SK-N-SH treated with all-trans-retinoic acid at 6 μM for 48 hours (cell line): ENCODE data around the gene GJA3.

Experiments
- ATAC-seq: fragments of 200-7000 bp; cut with Tn5 transposase; 3 replicates; pipeline ENCODE4 v1.9.1; 2020; ENCODE audit warnings: mild to moderate bottlenecking, moderate library complexity
- ARNTL ChIP-seq: fragments of 450-650 bp; formaldehyde crosslinking; IDR thresholded peaks from 2 replicates; pipeline ENCODE4 v1.5.0; 2020; ENCODE audit warnings: low read depth, mild to moderate bottlenecking, moderate library complexity, borderline replicate concordance
- CSDC2 ChIP-seq: fragments of 250-450 bp; sonication (Bioruptor Pico); IDR thresholded peaks from 2 replicates; pipeline ENCODE4 v1.5.0; 2020; ENCODE audit warnings: mild to moderate bottlenecking, moderate library complexity
- ESRRG ChIP-seq: fragments of 250-450 bp; sonication (Bioruptor Pico); IDR thresholded peaks from 2 replicates; pipeline ENCODE4 v1.6.1; 2021; ENCODE audit warnings: mild to moderate bottlenecking
- GLIS3 ChIP-seq: fragments of 250-450 bp; sonication (Bioruptor Pico); IDR thresholded peaks from 2 replicates; pipeline ENCODE4 v1.5.0; 2020; ENCODE audit warnings: mild to moderate bottlenecking, moderate library complexity
- ISL1 ChIP-seq: fragments of 250-450 bp; sonication (Bioruptor Pico); IDR thresholded peaks from 2 replicates; pipeline ENCODE4 v2.1.2; 2022; ENCODE audit warnings: mild to moderate bottlenecking, moderate library complexity
- RARB ChIP-seq: fragments of 250-450 bp; sonication (Bioruptor Pico); IDR thresholded peaks from 2 replicates; pipeline ENCODE4 v1.8.0; 2021; ENCODE audit warnings: mild to moderate bottlenecking, moderate library complexity
- SNAI2 ChIP-seq: fragments of 250-450 bp; sonication (Bioruptor Pico); IDR thresholded peaks from 2 replicates; pipeline ENCODE4 v1.5.0; 2020; ENCODE audit warnings: mild to moderate bottlenecking, moderate library complexity
- TCF4 ChIP-seq: fragments of 250-450 bp; sonication (Bioruptor Pico); IDR thresholded peaks from 2 replicates; pipeline ENCODE4 v1.8.0; 2021; ENCODE audit warnings: mild to moderate bottlenecking, moderate library complexity, borderline replicate concordance
- ZC3H10 ChIP-seq: fragments of 250-450 bp; sonication (Bioruptor Pico); IDR thresholded peaks from 2 replicates; pipeline ENCODE4 v1.5.1; 2021; ENCODE audit warnings: mild to moderate bottlenecking, moderate library complexity
- ZFP3 ChIP-seq: fragments of 250-450 bp; sonication (Bioruptor Pico); IDR thresholded peaks from 2 replicates; pipeline ENCODE4 v1.5.0; 2020; ENCODE audit warnings: mild to moderate bottlenecking, moderate library complexity
- ZFP30 ChIP-seq: fragments of 450-650 bp; formaldehyde crosslinking; IDR thresholded peaks from 2 replicates; pipeline ENCODE4 v1.5.0; 2022; ENCODE audit warnings: mild to moderate bottlenecking, moderate library complexity
- ZNF70 ChIP-seq: fragments of 450-650 bp; formaldehyde crosslinking; IDR thresholded peaks from 2 replicates; pipeline ENCODE4 v1.5.0; 2020; ENCODE audit warnings: mild to moderate bottlenecking, moderate library complexity
- ZNF8 ChIP-seq: fragments of 450-650 bp; formaldehyde crosslinking; IDR thresholded peaks from 2 replicates; pipeline ENCODE4 v1.5.0; 2020; ENCODE audit warnings: mild to moderate bottlenecking, moderate library complexity
- TF ChIP-seq, protein P1 (sequence below): fragments of 250-450 bp; sonication (Bioruptor Pico); IDR thresholded peaks from 2 replicates; pipeline ENCODE4 v1.8.0; 2021; ENCODE audit warnings: low read depth, mild to moderate bottlenecking, moderate library complexity, borderline replicate concordance
- TF ChIP-seq, protein P2 (sequence below): fragments of 250-450 bp; sonication (Bioruptor Pico); IDR thresholded peaks from 2 replicates; pipeline ENCODE4 v1.5.1; 2021; ENCODE audit warnings: mild to moderate bottlenecking, moderate library complexity
- TF ChIP-seq, protein P3 (sequence below): fragments of 250-450 bp; sonication (Bioruptor Pico); IDR thresholded peaks from 2 replicates; pipeline ENCODE4 v1.8.0; 2020; ENCODE audit warnings: mild to moderate bottlenecking, moderate library complexity, borderline replicate concordance
- TF ChIP-seq, protein P4 (sequence below): fragments of 250-450 bp; sonication (Bioruptor Pico); IDR thresholded peaks from 2 replicates; pipeline ENCODE4 v1.5.0; 2020; ENCODE audit warnings: mild to moderate bottlenecking, moderate library complexity
- TF ChIP-seq, protein P5 (sequence below): fragments of 250-450 bp; sonication (Bioruptor Pico); IDR thresholded peaks from 2 replicates; pipeline ENCODE4 v1.5.1; 2020; ENCODE audit warnings: low read depth, mild to moderate bottlenecking, moderate library complexity

Gene GJA3

DNA sequence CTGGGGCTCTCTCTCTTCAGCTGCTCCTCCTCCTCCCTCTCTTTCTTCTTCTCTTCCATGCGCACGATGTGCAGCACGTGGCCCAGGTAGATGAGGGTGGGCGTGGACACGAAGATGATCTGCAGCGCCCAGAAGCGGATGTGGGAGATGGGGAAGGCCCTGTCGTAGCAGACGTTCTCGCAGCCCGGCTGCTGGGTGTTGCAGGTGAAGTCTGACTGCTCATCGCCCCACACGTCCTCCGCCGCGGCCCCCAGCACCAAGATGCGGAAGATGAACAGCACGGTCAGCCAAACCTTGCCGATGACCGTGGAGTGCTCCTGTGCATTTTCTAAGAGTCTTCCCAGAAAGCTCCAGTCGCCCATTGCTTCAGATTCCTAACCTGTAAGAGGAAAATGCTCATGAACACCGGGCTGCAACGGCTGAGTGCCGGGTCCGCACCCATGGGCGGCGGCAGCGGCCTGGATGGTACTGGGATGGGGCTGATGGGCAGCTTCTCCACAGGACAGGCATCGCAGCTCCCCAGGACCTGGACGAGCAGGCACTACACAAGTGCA is 17.8 kb downstream of the GJA3 start:
- ATAC-seq: no peak
- TF ChIP-seq, protein P1, sequence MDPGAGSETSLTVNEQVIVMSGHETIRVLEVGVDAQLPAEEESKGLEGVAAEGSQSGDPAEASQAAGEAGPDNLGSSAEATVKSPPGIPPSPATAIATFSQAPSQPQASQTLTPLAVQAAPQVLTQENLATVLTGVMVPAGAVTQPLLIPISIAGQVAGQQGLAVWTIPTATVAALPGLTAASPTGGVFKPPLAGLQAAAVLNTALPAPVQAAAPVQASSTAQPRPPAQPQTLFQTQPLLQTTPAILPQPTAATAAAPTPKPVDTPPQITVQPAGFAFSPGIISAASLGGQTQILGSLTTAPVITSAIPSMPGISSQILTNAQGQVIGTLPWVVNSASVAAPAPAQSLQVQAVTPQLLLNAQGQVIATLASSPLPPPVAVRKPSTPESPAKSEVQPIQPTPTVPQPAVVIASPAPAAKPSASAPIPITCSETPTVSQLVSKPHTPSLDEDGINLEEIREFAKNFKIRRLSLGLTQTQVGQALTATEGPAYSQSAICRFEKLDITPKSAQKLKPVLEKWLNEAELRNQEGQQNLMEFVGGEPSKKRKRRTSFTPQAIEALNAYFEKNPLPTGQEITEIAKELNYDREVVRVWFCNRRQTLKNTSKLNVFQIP (CRISPR knock-in tag): no peak
- TF ChIP-seq ZFP30 (no peak), CSDC2 (CRISPR knock-in tag) (no peak), ZFP3 (no peak), GLIS3 (CRISPR knock-in tag) (no peak), TCF4 (CRISPR knock-in tag) (no peak), ARNTL (CRISPR knock-in tag) (no peak), RARB (no peak), ZNF70 (CRISPR knock-in tag) (no peak), ZC3H10 (no peak), ESRRG (no peak), ISL1 (CRISPR knock-in tag) (no peak)
- TF ChIP-seq, protein P2, sequence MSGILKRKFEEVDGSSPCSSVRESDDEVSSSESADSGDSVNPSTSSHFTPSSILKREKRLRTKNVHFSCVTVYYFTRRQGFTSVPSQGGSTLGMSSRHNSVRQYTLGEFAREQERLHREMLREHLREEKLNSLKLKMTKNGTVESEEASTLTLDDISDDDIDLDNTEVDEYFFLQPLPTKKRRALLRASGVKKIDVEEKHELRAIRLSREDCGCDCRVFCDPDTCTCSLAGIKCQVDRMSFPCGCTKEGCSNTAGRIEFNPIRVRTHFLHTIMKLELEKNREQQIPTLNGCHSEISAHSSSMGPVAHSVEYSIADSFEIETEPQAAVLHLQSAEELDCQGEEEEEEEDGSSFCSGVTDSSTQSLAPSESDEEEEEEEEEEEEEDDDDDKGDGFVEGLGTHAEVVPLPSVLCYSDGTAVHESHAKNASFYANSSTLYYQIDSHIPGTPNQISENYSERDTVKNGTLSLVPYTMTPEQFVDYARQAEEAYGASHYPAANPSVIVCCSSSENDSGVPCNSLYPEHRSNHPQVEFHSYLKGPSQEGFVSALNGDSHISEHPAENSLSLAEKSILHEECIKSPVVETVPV: no peak
- TF ChIP-seq, protein P3, sequence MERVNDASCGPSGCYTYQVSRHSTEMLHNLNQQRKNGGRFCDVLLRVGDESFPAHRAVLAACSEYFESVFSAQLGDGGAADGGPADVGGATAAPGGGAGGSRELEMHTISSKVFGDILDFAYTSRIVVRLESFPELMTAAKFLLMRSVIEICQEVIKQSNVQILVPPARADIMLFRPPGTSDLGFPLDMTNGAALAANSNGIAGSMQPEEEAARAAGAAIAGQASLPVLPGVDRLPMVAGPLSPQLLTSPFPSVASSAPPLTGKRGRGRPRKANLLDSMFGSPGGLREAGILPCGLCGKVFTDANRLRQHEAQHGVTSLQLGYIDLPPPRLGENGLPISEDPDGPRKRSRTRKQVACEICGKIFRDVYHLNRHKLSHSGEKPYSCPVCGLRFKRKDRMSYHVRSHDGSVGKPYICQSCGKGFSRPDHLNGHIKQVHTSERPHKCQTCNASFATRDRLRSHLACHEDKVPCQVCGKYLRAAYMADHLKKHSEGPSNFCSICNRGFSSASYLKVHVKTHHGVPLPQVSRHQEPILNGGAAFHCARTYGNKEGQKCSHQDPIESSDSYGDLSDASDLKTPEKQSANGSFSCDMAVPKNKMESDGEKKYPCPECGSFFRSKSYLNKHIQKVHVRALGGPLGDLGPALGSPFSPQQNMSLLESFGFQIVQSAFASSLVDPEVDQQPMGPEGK: no peak
- TF ChIP-seq, protein P4, sequence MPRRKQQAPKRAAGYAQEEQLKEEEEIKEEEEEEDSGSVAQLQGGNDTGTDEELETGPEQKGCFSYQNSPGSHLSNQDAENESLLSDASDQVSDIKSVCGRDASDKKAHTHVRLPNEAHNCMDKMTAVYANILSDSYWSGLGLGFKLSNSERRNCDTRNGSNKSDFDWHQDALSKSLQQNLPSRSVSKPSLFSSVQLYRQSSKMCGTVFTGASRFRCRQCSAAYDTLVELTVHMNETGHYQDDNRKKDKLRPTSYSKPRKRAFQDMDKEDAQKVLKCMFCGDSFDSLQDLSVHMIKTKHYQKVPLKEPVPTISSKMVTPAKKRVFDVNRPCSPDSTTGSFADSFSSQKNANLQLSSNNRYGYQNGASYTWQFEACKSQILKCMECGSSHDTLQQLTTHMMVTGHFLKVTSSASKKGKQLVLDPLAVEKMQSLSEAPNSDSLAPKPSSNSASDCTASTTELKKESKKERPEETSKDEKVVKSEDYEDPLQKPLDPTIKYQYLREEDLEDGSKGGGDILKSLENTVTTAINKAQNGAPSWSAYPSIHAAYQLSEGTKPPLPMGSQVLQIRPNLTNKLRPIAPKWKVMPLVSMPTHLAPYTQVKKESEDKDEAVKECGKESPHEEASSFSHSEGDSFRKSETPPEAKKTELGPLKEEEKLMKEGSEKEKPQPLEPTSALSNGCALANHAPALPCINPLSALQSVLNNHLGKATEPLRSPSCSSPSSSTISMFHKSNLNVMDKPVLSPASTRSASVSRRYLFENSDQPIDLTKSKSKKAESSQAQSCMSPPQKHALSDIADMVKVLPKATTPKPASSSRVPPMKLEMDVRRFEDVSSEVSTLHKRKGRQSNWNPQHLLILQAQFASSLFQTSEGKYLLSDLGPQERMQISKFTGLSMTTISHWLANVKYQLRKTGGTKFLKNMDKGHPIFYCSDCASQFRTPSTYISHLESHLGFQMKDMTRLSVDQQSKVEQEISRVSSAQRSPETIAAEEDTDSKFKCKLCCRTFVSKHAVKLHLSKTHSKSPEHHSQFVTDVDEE: no peak

DNA sequence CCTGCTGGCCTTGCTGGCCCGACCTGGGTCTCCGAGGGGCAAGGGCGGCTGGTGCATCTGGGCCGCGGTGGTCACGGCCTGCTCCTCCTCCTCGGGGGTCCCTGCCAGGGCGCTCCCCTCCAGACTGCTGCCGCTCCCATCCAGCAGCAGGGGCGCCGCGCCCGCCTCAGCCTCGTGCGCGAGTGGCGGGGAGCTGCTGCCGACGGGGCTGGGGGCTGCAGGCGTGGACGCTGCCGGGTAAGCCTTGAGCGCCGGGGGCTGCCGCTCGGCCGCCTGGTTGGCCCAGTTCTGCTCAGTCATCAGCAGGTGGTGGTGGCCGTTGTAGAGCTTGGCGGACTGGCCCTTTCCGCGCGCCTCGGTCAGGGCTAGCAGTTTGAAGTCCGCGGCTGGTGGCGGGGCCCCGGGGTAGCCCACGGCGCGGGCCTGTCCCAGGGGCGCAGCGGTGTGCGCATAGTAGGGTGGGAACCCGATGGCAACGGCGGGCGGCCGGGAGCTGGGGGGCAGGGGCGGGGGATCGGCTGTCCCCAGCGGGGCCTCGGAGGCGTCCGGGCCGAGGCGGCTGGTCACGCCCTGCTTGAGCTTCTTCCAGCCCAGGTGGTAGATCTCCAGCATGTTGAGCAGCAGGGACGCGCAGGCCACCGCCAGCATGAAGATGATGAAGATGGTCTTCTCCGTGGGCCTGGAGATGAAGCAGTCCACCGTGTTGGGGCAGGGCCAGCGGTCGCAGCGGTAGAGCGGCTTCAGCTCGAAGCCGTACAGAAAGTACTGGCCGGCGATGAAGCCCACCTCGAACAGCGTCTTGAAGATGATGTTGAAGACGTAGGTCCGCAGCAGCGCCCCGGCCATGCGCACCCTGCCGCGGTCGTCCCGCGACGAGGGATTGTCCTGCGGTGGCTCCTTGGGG is 18.6 kb downstream of the GJA3 start:
- no peak for TF ChIP-seq TCF4 (CRISPR knock-in tag)
- TF ChIP-seq CSDC2 (CRISPR knock-in tag): no peak
- TF ChIP-seq ZNF8 (CRISPR knock-in tag): no peak
- no peak for TF ChIP-seq SNAI2 (CRISPR knock-in tag)
- TF ChIP-seq, protein P3: no peak
- TF ChIP-seq ZFP30: no peak
- TF ChIP-seq, protein P5, sequence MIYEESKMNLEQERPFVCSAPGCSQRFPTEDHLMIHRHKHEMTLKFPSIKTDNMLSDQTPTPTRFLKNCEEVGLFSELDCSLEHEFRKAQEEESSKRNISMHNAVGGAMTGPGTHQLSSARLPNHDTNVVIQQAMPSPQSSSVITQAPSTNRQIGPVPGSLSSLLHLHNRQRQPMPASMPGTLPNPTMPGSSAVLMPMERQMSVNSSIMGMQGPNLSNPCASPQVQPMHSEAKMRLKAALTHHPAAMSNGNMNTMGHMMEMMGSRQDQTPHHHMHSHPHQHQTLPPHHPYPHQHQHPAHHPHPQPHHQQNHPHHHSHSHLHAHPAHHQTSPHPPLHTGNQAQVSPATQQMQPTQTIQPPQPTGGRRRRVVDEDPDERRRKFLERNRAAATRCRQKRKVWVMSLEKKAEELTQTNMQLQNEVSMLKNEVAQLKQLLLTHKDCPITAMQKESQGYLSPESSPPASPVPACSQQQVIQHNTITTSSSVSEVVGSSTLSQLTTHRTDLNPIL: no peak
- TF ChIP-seq, protein P4: no peak
- TF ChIP-seq, protein P1 (CRISPR knock-in tag): no peak
- no peak for TF ChIP-seq ESRRG
- TF ChIP-seq ZFP3: no peak
- TF ChIP-seq ZNF70 (CRISPR knock-in tag): no peak
- TF ChIP-seq, all 23 proteins: peak for 0
- no peak; the same call in 1 of the 3 replicates for ATAC-seq
